Stomach (tissue), 9 donors: ENCODE measurements around the gene TUSC2. TPM values are rescaled to one million over a fixed set of nuclear protein-coding genes. Genes with fewer than 3 reads are reported as not detected.

ENCODE experiments used
- DNase-seq, 2 donors: peaks; one replicate each; pipeline versions ENCODE4 v3.0.0 to v3.0.0-alpha.2; 2013 to 2019
- H3K27ac ChIP-seq, 5 donors: fragments of 200-600 bp in 4 of 5; sonication (generic) in 4 of 5; one replicate each; pipeline ENCODE4 v1.5.1; 2013 to 2019; ENCODE audit warnings: mild to moderate bottlenecking in 1 of 5, moderate library complexity in 1 of 5
- H3K27me3 ChIP-seq, 3 donors: fragments of 200-600 bp; sonication (generic); one replicate each; pipeline ENCODE4 v1.5.1; 2017 to 2019; ENCODE audit warnings: mixed run types in 1 of 3
- H3K36me3 ChIP-seq, 4 donors: fragments of 200-600 bp; sonication (generic); 1 replicate in 3 of 4; 2 replicates in 1 of 4; pipeline ENCODE4 v1.5.1; 2016 to 2019
- H3K4me1 ChIP-seq, 4 donors: fragments of 200-600 bp; sonication (generic); one replicate each; pipeline ENCODE4 v1.5.1; 2016 to 2019
- H3K4me3 ChIP-seq, 4 donors: fragments of 200-600 bp; sonication (generic) in 3 of 4; one replicate each; pipeline ENCODE4 v1.5.1; 2016 to 2019; ENCODE audit warnings: mild to moderate bottlenecking in 1 of 4
- H3K9me3 ChIP-seq, 4 donors: fragments of 200-600 bp; sonication (generic); one replicate each; pipeline ENCODE4 v1.5.1; 2016 to 2019
- CTCF ChIP-seq, 7 experiments: fragments of 450-650 bp in 4 of 7; fragments of 200-600 bp in 3 of 7; sonication (generic) in 3 of 7; IDR thresholded peaks; one replicate each; pipeline ENCODE4 v1.5.1; 2016 to 2019; ENCODE audit warnings: antibody characterized with exemption in 7 of 7, control low read depth in 2 of 7, mild to moderate bottlenecking in 1 of 7
- EP300 ChIP-seq: sonication (generic); formaldehyde crosslinking; IDR thresholded peaks from one replicate; pipeline ENCODE4 v1.6.1; 2017; ENCODE audit warnings: antibody characterized with exemption
- POLR2A ChIP-seq, 4 donors: fragments of 450-650 bp; IDR thresholded peaks; one replicate each; pipeline ENCODE4 v1.6.1; 2016; ENCODE audit warnings: antibody characterized with exemption in 4 of 4, control low read depth in 2 of 4, mild to moderate bottlenecking in 1 of 4, moderate library complexity in 1 of 4
- POLR2AphosphoS5 ChIP-seq, 3 donors: sonication (generic); formaldehyde crosslinking; IDR thresholded peaks; one replicate each; pipeline ENCODE4 v1.6.1; 2016; ENCODE audit warnings: antibody characterized with exemption in 3 of 3
- WGBS, 5 donors: extraction: QIAGEN DNeasy Blood & Tissue Kit in 3 of 5; methylation state at CpG; one replicate each; pipeline versions ENCODE4 v1.1.5 to v1.1.7; 2013 to 2018; 5-methylcytosine and 5-hydroxymethylcytosine counted together
- intact Hi-C: fragments of 100-400 bp; cut with DNase I; formaldehyde crosslinking; loops from one replicate; pipeline ENCODE4 v1.15.1; 2023; ENCODE audit warnings: low total_unique reads
- polyA plus RNA-seq, 3 donors: library from polyadenylated mRNA; stranded (reverse); fragments of 200-250 nt; gene quantifications; one replicate each; pipeline ENCODE4 v1.2.3, GENCODE V29; 2013
- total RNA-seq, 5 donors: library from RNA; depleted of rRNA; stranded (reverse); fragments of >200 nt; gene quantifications; one replicate each; pipeline versions ENCODE4 v1.1.0 to v1.2.3, GENCODE V29; 2014 to 2016
- donor health status: healthy with polysubstance abuse.
- donor health status: Bipolar disorder and iron deficiency.
- donor health status: healthy.

Gene TUSC2
- total and polyA plus RNA-seq, 8 donors = 2.3 to 63.4 (median 40.3) TPM; not detected in 1

- WGBS, 5 donors = 57 to 73% (median 67%) methylated on average over 8 to 9 of the region's 9 CpGs
- no peak overlapping the region for H3K4me3 ChIP-seq
These were observed 41.1 kb upstream of the TUSC2 start for GRCh38 chr3:50369012-50369670.

DNA sequence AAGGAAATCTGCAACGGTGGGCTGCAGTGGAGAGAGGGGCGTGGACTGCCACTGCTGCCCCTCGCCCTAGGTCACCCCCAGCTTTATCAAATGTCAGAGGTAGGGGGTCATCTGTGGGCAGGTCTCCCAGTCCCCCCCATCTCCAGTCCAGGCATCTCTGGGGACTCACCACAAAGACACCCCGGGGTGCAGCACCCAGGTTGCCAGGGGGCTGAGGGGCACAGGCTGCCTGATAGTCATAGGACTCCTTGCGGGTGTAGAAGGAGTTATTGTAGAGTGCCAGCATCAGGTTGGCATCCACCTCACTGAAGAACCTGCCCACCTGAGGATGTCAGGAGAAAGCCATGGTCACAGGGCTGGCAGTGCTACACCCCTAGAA lies 37.8 kb upstream of the TUSC2 start:
- 62 to 82% (median 67%) methylated on average over 5 of the region's 5 CpGs for WGBS, 5 donors
- Histone ChIP-seq H3K27me3 (no peaks in the 10 kb centered on the region), H3K4me1 (peaks cover 13 to 39% (median 16%) of the 10 kb centered on the region in 4 donors), H3K9me3 (no peaks in the 10 kb centered on the region), H3K36me3 (no peaks in the 10 kb centered on the region), H3K27ac (peak overlapping the region in 4 of 5 donors; percentile 73 to 87 (median 81)), H3K4me3 (peak overlapping the region; percentile 51 to 76 (median 67))
- intact Hi-C loops = no loop called here
- no peak for DNase-seq
- TF ChIP-seq POLR2A (IDR thresholded peaks at IDR 0.05) = no peak
- no peak for TF ChIP-seq CTCF (IDR thresholded peaks at IDR 0.05)
- TF ChIP-seq POLR2AphosphoS5 (IDR thresholded peaks at IDR 0.05) = no peak
- TF ChIP-seq EP300 = no peak

More at GRCh38 chr3:50369012-50369670, 41.1 kb upstream of the TUSC2 start:
- intact Hi-C loops = no loop called here
- H3K36me3 ChIP-seq = no peaks in the 10 kb centered on the region
- H3K9me3 ChIP-seq = no peaks in the 10 kb centered on the region
- no peak for TF ChIP-seq EP300
- TF ChIP-seq POLR2AphosphoS5 (IDR thresholded peaks at IDR 0.05) = no peak
- TF ChIP-seq POLR2A (IDR thresholded peaks at IDR 0.05) = no peak
- TF ChIP-seq CTCF (IDR thresholded peaks at IDR 0.05) = no peak
- peaks cover 9 to 36% (median 15%) of the 10 kb centered on the region in 4 donors for H3K4me1 ChIP-seq
- no peak overlapping the region for H3K27ac ChIP-seq
- DNase-seq = no peak
- peaks cover 0 to 6% (median 0%) of the 10 kb centered on the region in 3 donors for H3K27me3 ChIP-seq

DNA sequence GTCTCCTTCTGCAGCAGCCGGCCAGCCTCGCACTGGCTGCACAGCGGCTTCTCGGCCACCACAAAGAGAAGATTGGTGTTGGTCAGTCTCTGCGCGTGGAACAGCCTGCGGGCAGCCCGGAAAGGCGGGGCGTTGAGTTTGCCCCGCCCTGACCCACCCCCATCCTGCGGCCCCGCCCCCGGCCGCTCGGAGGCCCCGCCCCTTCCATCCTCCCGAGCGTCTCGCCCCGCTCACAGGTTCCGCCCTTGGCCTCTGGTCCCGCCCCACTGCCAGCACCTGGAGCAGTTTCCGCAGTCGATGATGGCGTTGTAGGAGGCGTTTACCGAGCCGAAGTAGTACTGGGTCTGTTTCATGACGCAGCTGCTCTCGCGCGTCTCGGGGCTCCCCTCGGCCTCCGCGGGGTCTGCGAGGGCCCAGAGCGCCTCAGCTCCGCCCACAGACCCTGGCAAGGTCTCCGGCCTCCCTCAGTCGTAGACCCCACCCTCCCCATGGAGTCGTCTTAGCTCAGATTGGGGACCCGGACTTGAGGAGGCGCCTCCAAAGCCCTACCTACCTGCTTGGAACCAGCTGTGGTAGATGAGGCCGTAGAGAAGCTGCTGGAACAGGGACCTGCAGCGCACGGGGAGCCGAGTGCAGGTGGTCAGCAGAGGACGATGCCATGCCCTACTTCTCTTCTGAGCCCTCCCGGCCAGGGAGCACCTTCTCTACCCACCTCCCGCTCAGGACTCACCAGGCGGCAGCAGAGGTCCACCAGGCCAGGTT lies 37.2 kb upstream of the TUSC2 start:
- 3 to 5% (median 4%) methylated on average over 25 to 53 of the region's 53 CpGs for WGBS, 5 donors
- peaks cover 13 to 39% (median 16%) of the 10 kb centered on the region in 4 donors for H3K4me1 ChIP-seq
- peak; percentile 95 to 96 for DNase-seq
- H3K4me3 ChIP-seq = peak overlapping the region; percentile 51 to 76 (median 67)
- no peaks in the 10 kb centered on the region for H3K27me3 ChIP-seq
- no peaks in the 10 kb centered on the region for H3K36me3 ChIP-seq
- intact Hi-C loops = no loop called here
- H3K9me3 ChIP-seq = no peaks in the 10 kb centered on the region
- peak overlapping the region; percentile 73 to 87 (median 77) for H3K27ac ChIP-seq
- no peak for TF ChIP-seq EP300
- no peak for TF ChIP-seq POLR2A (IDR thresholded peaks at IDR 0.05)
- peak in 1 of 7 experiments; percentile 6 for TF ChIP-seq CTCF (IDR thresholded peaks at IDR 0.05)
- peak; percentile 44 to 90 (median 71) for TF ChIP-seq POLR2AphosphoS5 (IDR thresholded peaks at IDR 0.05)

- Histone ChIP-seq H3K36me3 (no peaks in the 10 kb centered on the region), H3K4me1 (peaks cover 13 to 42% (median 19%) of the 10 kb centered on the region in 4 donors), H3K9me3 (no peaks in the 10 kb centered on the region), H3K27me3 (no peaks in the 10 kb centered on the region), H3K27ac (peak overlapping the region; percentile 51 to 85 (median 77)), H3K4me3 (peak overlapping the region; percentile 51 to 76 (median 67))
- peak; percentile 38 to 76 for DNase-seq
- intact Hi-C loops = no loop called here
- TF ChIP-seq EP300 (no peak), CTCF (IDR thresholded peaks at IDR 0.05) (no peak), POLR2AphosphoS5 (IDR thresholded peaks at IDR 0.05) (no peak), POLR2A (IDR thresholded peaks at IDR 0.05) (no peak)
- WGBS, 5 donors = 5 to 16% (median 9%) methylated on average over 16 to 48 of the region's 48 CpGs
These were observed 36.6 kb upstream of the TUSC2 start for GRCh38 chr3:50364573-50365079.
